IMR-90 (cell line): ENCODE data around the gene FAM177A1.
"Not testable (repeated sequence)": the region's sequence is repeated elsewhere in the genome, so short reads cannot be mapped to it uniquely, and the experiment has no call there.

Experiments
- CEBPB ChIP-seq: IDR thresholded peaks from 2 replicates; pipeline ENCODE4 v1.6.1; 2012; ENCODE audit warnings: low read depth, low read length, improper control_type of control experiment
- CTCF ChIP-seq: conservative IDR thresholded peaks from 2 replicates; pipeline ENCODE4 v1.5.1; 2012; ENCODE audit warnings: mild to moderate bottlenecking, low read depth, low read length, improper control_type of control experiment
- POLR2A ChIP-seq: IDR thresholded peaks from 2 replicates; pipeline ENCODE4 v1.6.1; 2012; ENCODE audit warnings: mild to moderate bottlenecking, low read depth, low read length
- USF2 ChIP-seq: fragments of 150-350 bp; IDR thresholded peaks from 2 replicates; pipeline ENCODE4 v1.6.1; 2017; ENCODE audit warnings: mild to moderate bottlenecking, antibody characterized with exemption, low read length, low read depth

DNA sequence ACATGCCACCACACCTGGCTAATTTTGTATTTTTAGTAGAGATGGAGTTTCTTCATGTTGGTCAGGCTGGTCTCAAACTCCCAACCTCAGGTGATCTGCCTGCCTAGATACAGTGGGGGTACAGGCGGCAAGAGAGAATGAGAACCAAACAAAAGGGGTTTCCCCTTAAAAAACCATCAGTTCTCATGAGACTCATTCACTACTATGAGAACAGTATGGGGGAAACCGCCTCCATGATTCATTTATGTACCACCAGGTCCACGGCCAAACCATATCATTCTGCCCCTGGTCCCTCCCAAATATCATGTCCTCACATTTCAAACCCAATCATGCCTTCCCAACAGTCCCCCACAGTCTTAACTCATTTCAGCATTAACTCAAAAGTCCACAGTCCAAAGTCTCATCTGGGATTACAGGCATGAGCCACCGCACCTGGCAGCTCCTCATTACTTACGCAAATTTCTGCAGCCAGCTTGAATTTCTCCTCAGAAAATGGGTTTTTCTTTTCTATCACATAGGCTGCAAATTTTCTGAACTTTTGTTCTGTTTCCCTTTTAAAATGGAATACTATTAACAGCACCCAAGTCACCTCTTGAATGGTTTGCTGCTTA lies 11.0 kb upstream of the FAM177A1 start:
- TF ChIP-seq POLR2A, CEBPB, CTCF, USF2: not testable (repeated sequence)
